ENCODE results near the gene ALB.

ALB gene

DNA sequence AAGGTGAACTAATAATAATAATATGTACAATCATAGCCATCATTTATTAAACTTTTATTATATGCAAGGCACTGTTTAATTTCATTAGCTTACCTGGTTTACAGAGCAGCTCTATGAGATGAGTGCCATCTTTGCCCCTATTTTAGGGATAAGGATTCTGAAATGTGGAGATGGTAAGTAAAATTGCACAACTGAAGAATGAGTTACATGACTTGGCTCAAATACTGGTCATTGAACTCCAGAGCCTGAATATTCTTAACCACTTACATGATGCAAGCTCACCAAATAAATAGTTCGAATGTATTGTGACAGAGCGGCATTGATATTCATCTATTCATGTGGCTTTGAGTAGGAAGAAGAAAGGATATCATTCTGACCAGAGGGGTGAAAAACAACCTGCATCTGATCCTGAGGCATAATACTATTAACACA is 11.7 kb downstream of the ALB start:
- no peak overlapping the region for H3K4me2 ChIP-seq (ENCODE audit: low read length)
- H2AFZ ChIP-seq (ENCODE audit: low read depth, low read length): no peak overlapping the region
- no peak overlapping the region for H3K4me3 ChIP-seq (ENCODE audit: low read length)
- no peaks in the 10 kb centered on the region for H4K20me1 ChIP-seq (ENCODE audit: insufficient read depth, low read length)
- no peaks in the 10 kb centered on the region for H3K4me1 ChIP-seq (ENCODE audit: low read length)
- H3K36me3 ChIP-seq (replicated peaks; ENCODE audit: low read depth, low read length): no peaks in the 10 kb centered on the region
- H3K27me3 ChIP-seq (ENCODE audit: low read depth, low read length): no peaks in the 10 kb centered on the region
- H3K27ac ChIP-seq (ENCODE audit: low read length): no peak overlapping the region
- TF ChIP-seq, protein P1, sequence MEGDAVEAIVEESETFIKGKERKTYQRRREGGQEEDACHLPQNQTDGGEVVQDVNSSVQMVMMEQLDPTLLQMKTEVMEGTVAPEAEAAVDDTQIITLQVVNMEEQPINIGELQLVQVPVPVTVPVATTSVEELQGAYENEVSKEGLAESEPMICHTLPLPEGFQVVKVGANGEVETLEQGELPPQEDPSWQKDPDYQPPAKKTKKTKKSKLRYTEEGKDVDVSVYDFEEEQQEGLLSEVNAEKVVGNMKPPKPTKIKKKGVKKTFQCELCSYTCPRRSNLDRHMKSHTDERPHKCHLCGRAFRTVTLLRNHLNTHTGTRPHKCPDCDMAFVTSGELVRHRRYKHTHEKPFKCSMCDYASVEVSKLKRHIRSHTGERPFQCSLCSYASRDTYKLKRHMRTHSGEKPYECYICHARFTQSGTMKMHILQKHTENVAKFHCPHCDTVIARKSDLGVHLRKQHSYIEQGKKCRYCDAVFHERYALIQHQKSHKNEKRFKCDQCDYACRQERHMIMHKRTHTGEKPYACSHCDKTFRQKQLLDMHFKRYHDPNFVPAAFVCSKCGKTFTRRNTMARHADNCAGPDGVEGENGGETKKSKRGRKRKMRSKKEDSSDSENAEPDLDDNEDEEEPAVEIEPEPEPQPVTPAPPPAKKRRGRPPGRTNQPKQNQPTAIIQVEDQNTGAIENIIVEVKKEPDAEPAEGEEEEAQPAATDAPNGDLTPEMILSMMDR (IDR thresholded peaks at IDR 0.05; ENCODE audit: low read depth, low read length): no peak
- no peak for TF ChIP-seq EZH2phosphoT487 (IDR thresholded peaks at IDR 0.05; ENCODE audit: low read depth)
- H3K79me2 ChIP-seq (ENCODE audit: low read length): no peaks in the 10 kb centered on the region
- H3K9me3 ChIP-seq (ENCODE audit: insufficient read depth, low read length): no peaks in the 10 kb centered on the region
- no peak overlapping the region for H3K9ac ChIP-seq (ENCODE audit: low read length)

DNA sequence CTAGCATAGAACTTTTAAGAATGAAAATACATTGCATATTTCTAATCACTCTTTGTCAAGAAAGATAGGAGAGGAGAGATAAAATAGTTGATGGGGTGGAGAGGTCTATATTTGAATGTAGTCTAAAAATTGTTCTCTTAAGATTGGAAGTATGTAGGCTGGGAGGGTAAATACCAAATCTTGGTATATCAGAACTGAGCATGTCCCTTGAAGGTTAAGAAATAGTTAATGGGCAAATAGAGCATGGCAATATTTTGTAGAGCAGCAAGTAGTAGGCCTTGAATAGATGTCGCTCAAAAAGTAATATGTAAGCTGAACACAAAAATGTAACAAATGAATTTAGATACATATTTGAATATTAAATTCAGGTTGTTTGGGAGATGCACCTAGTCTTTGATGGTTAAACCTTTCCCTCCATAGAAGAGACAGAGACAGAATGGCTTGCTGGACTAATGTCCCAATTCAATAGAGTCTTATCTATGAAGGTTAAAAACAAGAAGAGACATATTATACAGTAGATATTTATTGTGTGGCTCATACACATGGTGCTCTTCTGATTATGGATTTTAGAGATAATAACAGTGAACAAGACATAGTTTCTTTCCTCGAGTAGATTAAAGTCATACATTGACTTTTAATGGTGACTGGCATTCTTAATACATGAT is 12.5 kb downstream of the ALB start:
- Histone ChIP-seq H3K4me2 (ENCODE audit: low read length) (no peak overlapping the region), H2AFZ (ENCODE audit: low read depth, low read length) (no peak overlapping the region), H3K79me2 (ENCODE audit: low read length) (no peaks in the 10 kb centered on the region), H3K27me3 (ENCODE audit: low read depth, low read length) (no peaks in the 10 kb centered on the region), H4K20me1 (ENCODE audit: insufficient read depth, low read length) (no peaks in the 10 kb centered on the region), H3K9ac (ENCODE audit: low read length) (no peak overlapping the region), H3K27ac (ENCODE audit: low read length) (no peak overlapping the region), H3K4me3 (ENCODE audit: low read length) (no peak overlapping the region), H3K9me3 (ENCODE audit: insufficient read depth, low read length) (no peaks in the 10 kb centered on the region), H3K36me3 (replicated peaks; ENCODE audit: low read depth, low read length) (no peaks in the 10 kb centered on the region), H3K4me1 (ENCODE audit: low read length) (no peaks in the 10 kb centered on the region)
- TF ChIP-seq, protein P1 (IDR thresholded peaks at IDR 0.05; ENCODE audit: low read depth, low read length): no peak
- no peak for TF ChIP-seq EZH2phosphoT487 (IDR thresholded peaks at IDR 0.05; ENCODE audit: low read depth)

DNA sequence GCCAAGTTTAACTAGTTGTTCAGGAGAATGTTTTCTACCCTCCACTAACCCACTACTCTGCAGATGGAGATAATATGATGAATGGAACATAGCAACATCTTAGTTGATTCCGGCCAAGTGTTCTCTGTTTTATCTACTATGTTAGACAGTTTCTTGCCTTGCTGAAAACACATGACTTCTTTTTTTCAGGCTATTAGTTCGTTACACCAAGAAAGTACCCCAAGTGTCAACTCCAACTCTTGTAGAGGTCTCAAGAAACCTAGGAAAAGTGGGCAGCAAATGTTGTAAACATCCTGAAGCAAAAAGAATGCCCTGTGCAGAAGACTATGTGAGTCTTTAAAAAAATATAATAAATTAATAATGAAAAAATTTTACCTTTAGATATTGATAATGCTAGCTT is 13.3 kb downstream of the ALB start:
- Histone ChIP-seq H3K36me3 (replicated peaks; ENCODE audit: low read depth, low read length) (no peaks in the 10 kb centered on the region), H3K4me3 (ENCODE audit: low read length) (no peak overlapping the region), H3K4me1 (ENCODE audit: low read length) (no peaks in the 10 kb centered on the region), H4K20me1 (ENCODE audit: insufficient read depth, low read length) (no peaks in the 10 kb centered on the region), H3K4me2 (ENCODE audit: low read length) (no peak overlapping the region), H2AFZ (ENCODE audit: low read depth, low read length) (no peak overlapping the region), H3K27me3 (ENCODE audit: low read depth, low read length) (no peaks in the 10 kb centered on the region), H3K27ac (ENCODE audit: low read length) (no peak overlapping the region), H3K79me2 (ENCODE audit: low read length) (no peaks in the 10 kb centered on the region), H3K9ac (ENCODE audit: low read length) (no peak overlapping the region), H3K9me3 (ENCODE audit: insufficient read depth, low read length) (no peaks in the 10 kb centered on the region)
- TF ChIP-seq EZH2phosphoT487 (IDR thresholded peaks at IDR 0.05; ENCODE audit: low read depth): no peak
- TF ChIP-seq, protein P1 (IDR thresholded peaks at IDR 0.05; ENCODE audit: low read depth, low read length): no peak

DNA sequence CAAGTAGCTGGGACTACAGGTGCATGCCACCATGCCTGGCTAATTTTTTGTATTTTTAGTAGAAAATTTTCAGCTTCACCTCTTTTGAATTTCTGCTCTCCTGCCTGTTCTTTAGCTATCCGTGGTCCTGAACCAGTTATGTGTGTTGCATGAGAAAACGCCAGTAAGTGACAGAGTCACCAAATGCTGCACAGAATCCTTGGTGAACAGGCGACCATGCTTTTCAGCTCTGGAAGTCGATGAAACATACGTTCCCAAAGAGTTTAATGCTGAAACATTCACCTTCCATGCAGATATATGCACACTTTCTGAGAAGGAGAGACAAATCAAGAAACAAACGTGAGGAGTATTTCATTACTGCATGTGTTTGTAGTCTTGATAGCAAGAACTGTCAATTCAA is 13.9 kb downstream of the ALB start:
- H3K36me3 ChIP-seq (replicated peaks; ENCODE audit: low read depth, low read length): no peaks in the 10 kb centered on the region
- H3K27ac ChIP-seq (ENCODE audit: low read length): no peak overlapping the region
- no peaks in the 10 kb centered on the region for H4K20me1 ChIP-seq (ENCODE audit: insufficient read depth, low read length)
- no peaks in the 10 kb centered on the region for H3K79me2 ChIP-seq (ENCODE audit: low read length)
- H2AFZ ChIP-seq (ENCODE audit: low read depth, low read length): no peak overlapping the region
- H3K9ac ChIP-seq (ENCODE audit: low read length): no peak overlapping the region
- H3K4me2 ChIP-seq (ENCODE audit: low read length): no peak overlapping the region
- TF ChIP-seq, protein P1 (IDR thresholded peaks at IDR 0.05; ENCODE audit: low read depth, low read length): no peak
- no peak for TF ChIP-seq EZH2phosphoT487 (IDR thresholded peaks at IDR 0.05; ENCODE audit: low read depth)
- H3K27me3 ChIP-seq (ENCODE audit: low read depth, low read length): no peaks in the 10 kb centered on the region
- no peaks in the 10 kb centered on the region for H3K9me3 ChIP-seq (ENCODE audit: insufficient read depth, low read length)
- no peaks in the 10 kb centered on the region for H3K4me1 ChIP-seq (ENCODE audit: low read length)
- H3K4me3 ChIP-seq (ENCODE audit: low read length): no peak overlapping the region
